NK-92 treated with Interleukin-12 subunit alpha and Interleukin-12 subunit beta, amount 100 ng/mL, for 24 hours (cell line): ENCODE measurements around the gene ERBB2.
"Not testable (repeated sequence)": the region's sequence is repeated elsewhere in the genome, so short reads cannot be mapped to it uniquely, and the experiment has no call there.

Source experiments
- DNase-seq: peaks from one replicate; lab custom pipeline; 2025; lab: John Stamatoyannopoulos, UW

ERBB2 gene

GRCh38 chr17:39678340-39679116 lies 21.3 kb upstream of the ERBB2 start:
- DNase-seq = no peak

GRCh38 chr17:39679521-39680192 lies 20.2 kb upstream of the ERBB2 start:
- DNase-seq = no peak

- DNase-seq = no peak
Observed at GRCh38 chr17:39683295-39683939, 16.4 kb upstream of the ERBB2 start.

- DNase-seq = no peak
Observed at GRCh38 chr17:39684369-39685192, 15.3 kb upstream of the ERBB2 start.

GRCh38 chr17:39687101-39687545 lies 12.7 kb upstream of the ERBB2 start:
- no peak for DNase-seq

- peak; percentile 92 for DNase-seq
Observed at GRCh38 chr17:39687546-39688474, 12.1 kb upstream of the ERBB2 start, which contains the start of gene PGAP3. Gene PGAP3, minus strand, starts transcription at chr17:39688057. Its CDS starts 43 bp downstream, at chr17:39688014.

- DNase-seq = no peak
Observed at GRCh38 chr17:39688475-39688835, 11.4 kb upstream of the ERBB2 start.

GRCh38 chr17:39688945-39689344 lies 10.9 kb upstream of the ERBB2 start:
- no peak for DNase-seq

GRCh38 chr17:39694593-39694992 lies 5.3 kb upstream of the ERBB2 start:
- DNase-seq = no peak

GRCh38 chr17:39695089-39695474 lies 4.8 kb upstream of the ERBB2 start:
- no peak for DNase-seq

GRCh38 chr17:39696731-39697130 lies 3.1 kb upstream of the ERBB2 start:
- DNase-seq = no peak

- DNase-seq = no peak
Observed at GRCh38 chr17:39697961-39698360, 1.9 kb upstream of the ERBB2 start.

GRCh38 chr17:39699157-39699817 lies 577 bp upstream of the ERBB2 start:
- not testable (repeated sequence) for DNase-seq

GRCh38 chr17:39700148-39700987 lies 504 bp downstream of the ERBB2 start:
- DNase-seq = no peak

- DNase-seq = no peak
Observed at GRCh38 chr17:39701012-39701783, 1.3 kb downstream of the ERBB2 start.

GRCh38 chr17:39701784-39702422 lies 2.0 kb downstream of the ERBB2 start:
- no peak for DNase-seq

GRCh38 chr17:39702901-39703893 lies 3.3 kb downstream of the ERBB2 start:
- DNase-seq = no peak
